NOMO-1 treated with DMSO at 0.1 percent for 48 hours (cell line): ENCODE measurements around the gene MACROH2A2.

Source experiments
- DNase-seq: peaks from one replicate; lab custom pipeline; 2025; ENCODE audit not compliant: unreplicated experiment; lab: John Stamatoyannopoulos, UW

Gene MACROH2A2

GRCh38 chr10:70125918-70126552 is 73.4 kb downstream of the MACROH2A2 start:
- peak; percentile 48 for DNase-seq

- no peak for DNase-seq
Observed at GRCh38 chr10:70126700-70127395, 74.2 kb downstream of the MACROH2A2 start.

- no peak for DNase-seq
Observed at GRCh38 chr10:70130878-70131559, 78.4 kb downstream of the MACROH2A2 start.

GRCh38 chr10:70131560-70131937 is 78.9 kb downstream of the MACROH2A2 start:
- DNase-seq, result no peak

- peak; percentile 2 for DNase-seq
Observed at GRCh38 chr10:70132098-70133029, 79.7 kb downstream of the MACROH2A2 start, which contains the start of gene AIFM2. Gene AIFM2 (minus strand): TSS chr10:70132825. CDS start chr10:70124084, 8,741 bp downstream.

- DNase-seq, result no peak
Observed at GRCh38 chr10:70135046-70135445, 82.4 kb downstream of the MACROH2A2 start.

- no peak for DNase-seq
Observed at GRCh38 chr10:70135684-70136083, 83.0 kb downstream of the MACROH2A2 start.

GRCh38 chr10:70137135-70137534 is 84.5 kb downstream of the MACROH2A2 start:
- no peak for DNase-seq

- DNase-seq, result no peak
Observed at GRCh38 chr10:70137927-70138883, 85.6 kb downstream of the MACROH2A2 start.

GRCh38 chr10:70139151-70139996 is 86.7 kb downstream of the MACROH2A2 start:
- DNase-seq, result no peak

GRCh38 chr10:70139997-70140250 is 87.3 kb downstream of the MACROH2A2 start:
- DNase-seq, result no peak

GRCh38 chr10:70140297-70140696 is 87.7 kb downstream of the MACROH2A2 start:
- no peak for DNase-seq

- no peak for DNase-seq
Observed at GRCh38 chr10:70142555-70142954, 89.9 kb downstream of the MACROH2A2 start.

GRCh38 chr10:70144372-70145110 is 91.9 kb downstream of the MACROH2A2 start:
- no peak for DNase-seq

- no peak for DNase-seq
Observed at GRCh38 chr10:70145166-70145665, 92.6 kb downstream of the MACROH2A2 start.

- peak; percentile 64 for DNase-seq
Observed at GRCh38 chr10:70145666-70146488, 93.2 kb downstream of the MACROH2A2 start.

- DNase-seq, result peak; percentile 96
Observed at GRCh38 chr10:70146489-70147258, 94.0 kb downstream of the MACROH2A2 start, which contains the start of gene TYSND1. Gene TYSND1 (minus strand): TSS chr10:70146700. CDS start chr10:70146586, 114 bp downstream.
